Hepatocyte (in vitro differentiated cells): ENCODE results near the gene SCP2.

ENCODE experiments used
- CTCF ChIP-seq: fragments of 200-600 bp; sonication (generic); IDR thresholded peaks from 2 replicates; pipeline ENCODE4 v1.5.1; 2016; ENCODE audit warnings: antibody characterized with exemption, mild to moderate bottlenecking; ENCODE audit not compliant: poor library complexity
- EZH2 ChIP-seq: fragments of 200-600 bp; sonication (generic); IDR thresholded peaks from 2 replicates; pipeline ENCODE4 v1.6.1; 2016; ENCODE audit warnings: antibody characterized with exemption, mild to moderate bottlenecking, borderline replicate concordance
- EZH2phosphoT487 ChIP-seq: fragments of 200-600 bp; sonication (generic); IDR thresholded peaks from one replicate; pipeline ENCODE4 v1.6.1; 2018; ENCODE audit warnings: antibody characterized with exemption, mild to moderate bottlenecking, low read depth, moderate library complexity; ENCODE audit not compliant: unreplicated experiment, severe bottlenecking

- no peak for TF ChIP-seq CTCF
- TF ChIP-seq EZH2phosphoT487 = no peak
- no peak for TF ChIP-seq EZH2
Measured at GRCh38 chr1:53073287-53073686, 146.2 kb downstream of the SCP2 start.
